Lower leg skin (tissue), 3 donors: ENCODE results near the gene ITIH6.

Experiments used
- POLR2A ChIP-seq, 2 donors: fragments of 450-650 bp; IDR thresholded peaks; one replicate each; pipeline ENCODE4 v1.6.1; 2016 to 2017; ENCODE audit warnings: antibody characterized with exemption in 2 of 2, mild to moderate bottlenecking in 1 of 2, moderate library complexity in 1 of 2
- TF ChIP-seq, protein P1 (sequence below), 3 donors: fragments of 450-650 bp; IDR thresholded peaks; one replicate each; pipeline ENCODE4 v1.5.1; 2016; ENCODE audit warnings: antibody characterized with exemption in 3 of 3, mild to moderate bottlenecking in 3 of 3, moderate library complexity in 2 of 3

DNA sequence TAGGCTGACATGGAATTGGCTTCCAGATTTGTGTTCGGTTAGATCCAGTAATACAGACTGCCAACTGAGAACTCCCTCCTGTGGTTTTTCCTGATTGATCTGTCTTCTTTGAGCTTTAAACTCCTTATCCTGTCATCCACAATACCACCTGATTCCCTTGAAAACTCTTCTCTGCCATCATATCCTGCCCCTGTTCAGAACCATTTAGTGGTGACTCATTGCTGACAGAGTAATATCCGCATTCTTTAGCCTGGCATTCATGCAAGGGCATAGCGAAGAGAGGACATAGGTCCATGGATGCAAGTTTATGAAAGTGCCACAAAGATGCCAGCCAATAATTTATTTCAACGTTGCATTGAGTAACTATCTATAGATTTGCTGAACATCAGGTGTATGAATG, 76.6 kb downstream of the ITIH6 start:
- TF ChIP-seq, protein P1, sequence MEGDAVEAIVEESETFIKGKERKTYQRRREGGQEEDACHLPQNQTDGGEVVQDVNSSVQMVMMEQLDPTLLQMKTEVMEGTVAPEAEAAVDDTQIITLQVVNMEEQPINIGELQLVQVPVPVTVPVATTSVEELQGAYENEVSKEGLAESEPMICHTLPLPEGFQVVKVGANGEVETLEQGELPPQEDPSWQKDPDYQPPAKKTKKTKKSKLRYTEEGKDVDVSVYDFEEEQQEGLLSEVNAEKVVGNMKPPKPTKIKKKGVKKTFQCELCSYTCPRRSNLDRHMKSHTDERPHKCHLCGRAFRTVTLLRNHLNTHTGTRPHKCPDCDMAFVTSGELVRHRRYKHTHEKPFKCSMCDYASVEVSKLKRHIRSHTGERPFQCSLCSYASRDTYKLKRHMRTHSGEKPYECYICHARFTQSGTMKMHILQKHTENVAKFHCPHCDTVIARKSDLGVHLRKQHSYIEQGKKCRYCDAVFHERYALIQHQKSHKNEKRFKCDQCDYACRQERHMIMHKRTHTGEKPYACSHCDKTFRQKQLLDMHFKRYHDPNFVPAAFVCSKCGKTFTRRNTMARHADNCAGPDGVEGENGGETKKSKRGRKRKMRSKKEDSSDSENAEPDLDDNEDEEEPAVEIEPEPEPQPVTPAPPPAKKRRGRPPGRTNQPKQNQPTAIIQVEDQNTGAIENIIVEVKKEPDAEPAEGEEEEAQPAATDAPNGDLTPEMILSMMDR (IDR thresholded peaks at IDR 0.05), result no peak
- no peak for TF ChIP-seq POLR2A (IDR thresholded peaks at IDR 0.05)
